NCI-H187 (cell line): Measurements from ENCODE around the gene IL34.

ENCODE experiments used
- DNase-seq, 2 experiments: peaks; one replicate each; lab custom pipeline; 2025; lab: John Stamatoyannopoulos, UW

Gene IL34

GRCh38 chr16:70678121-70678897, 31.9 kb downstream of the IL34 start:
- DNase-seq = no peak

DNA sequence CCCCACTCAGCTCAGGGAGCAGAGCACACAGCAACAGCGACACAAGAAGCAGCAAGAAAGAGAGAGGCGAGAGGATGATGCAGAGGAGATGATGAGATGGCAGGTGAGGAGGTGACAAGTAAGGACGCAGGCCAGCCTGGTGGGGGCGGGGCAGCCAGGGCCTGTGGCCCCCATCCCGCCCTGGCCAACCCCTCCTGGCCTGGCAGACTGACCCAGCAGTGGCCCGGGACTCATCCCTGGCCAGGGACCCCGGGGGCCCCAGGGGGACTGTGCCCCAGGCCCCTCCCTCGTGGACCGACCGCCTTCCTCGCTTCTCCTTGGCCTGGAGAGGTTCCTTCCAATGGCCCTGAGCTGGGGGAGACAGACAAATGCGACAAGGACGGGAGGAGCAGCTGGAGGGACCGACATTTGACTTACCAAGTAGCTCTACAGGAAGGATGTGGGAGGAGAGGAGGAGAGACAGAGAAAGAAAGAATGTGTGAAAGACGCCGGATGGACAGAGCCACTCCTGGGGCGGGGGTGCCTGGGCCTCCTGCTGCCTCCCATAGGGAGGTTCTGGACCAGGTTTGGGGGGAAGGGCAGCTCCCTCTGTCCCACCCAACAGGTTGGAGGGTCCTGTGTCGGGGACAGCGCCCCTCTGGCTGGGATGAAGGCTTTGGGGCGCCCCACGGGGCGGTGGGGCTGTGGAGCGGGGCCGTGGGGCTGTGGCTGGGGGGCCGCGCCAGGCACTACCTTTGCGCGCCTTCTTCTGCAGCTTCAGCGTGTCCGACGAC, 32.7 kb downstream of the IL34 start:
- no peak for DNase-seq

GRCh38 chr16:70679671-70680494, 33.5 kb downstream of the IL34 start:
- DNase-seq = no peak

DNA sequence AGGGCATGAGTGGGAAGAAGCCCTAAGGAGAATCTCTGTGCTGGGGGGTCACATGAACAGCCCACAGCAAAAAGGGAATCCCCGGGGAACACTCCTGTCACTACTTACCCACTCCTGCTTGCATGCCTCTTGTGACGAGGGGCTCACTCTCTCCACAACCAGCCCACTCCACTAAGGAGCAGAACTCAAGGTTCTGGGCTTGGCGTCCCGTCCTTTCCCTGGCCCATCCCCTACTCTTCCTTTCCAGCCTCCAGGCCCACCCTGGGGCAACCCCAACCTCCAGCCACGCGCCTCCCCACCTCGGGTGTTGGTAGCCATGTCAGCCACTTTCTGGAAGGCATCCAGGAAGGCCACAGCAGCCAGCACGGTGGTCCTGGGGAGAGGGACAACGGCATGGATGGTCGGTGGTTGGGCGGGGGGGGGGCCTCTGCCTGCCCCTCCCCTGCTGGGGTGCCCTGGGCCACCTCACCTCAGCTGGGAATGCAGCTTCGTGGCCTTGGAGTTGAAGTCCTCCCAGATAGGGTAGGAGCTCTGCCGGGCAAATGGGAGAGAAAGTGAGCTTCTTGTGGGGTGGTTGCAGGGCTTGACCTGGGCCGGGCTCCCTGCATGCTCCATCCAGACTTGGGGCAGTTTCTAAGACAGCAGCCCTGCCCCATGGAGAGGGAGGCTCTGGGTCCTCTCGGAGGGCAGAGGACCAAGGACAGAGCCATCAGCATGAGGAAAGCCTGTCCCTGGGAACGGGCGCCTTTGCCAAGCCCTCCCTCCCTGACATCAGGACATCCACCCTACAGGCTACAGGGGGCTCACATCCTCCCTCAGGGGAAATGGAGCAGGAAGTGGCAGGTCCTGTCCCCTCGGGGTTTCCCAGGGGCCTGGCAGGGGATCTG, 34.4 kb downstream of the IL34 start:
- no peak for DNase-seq

DNA sequence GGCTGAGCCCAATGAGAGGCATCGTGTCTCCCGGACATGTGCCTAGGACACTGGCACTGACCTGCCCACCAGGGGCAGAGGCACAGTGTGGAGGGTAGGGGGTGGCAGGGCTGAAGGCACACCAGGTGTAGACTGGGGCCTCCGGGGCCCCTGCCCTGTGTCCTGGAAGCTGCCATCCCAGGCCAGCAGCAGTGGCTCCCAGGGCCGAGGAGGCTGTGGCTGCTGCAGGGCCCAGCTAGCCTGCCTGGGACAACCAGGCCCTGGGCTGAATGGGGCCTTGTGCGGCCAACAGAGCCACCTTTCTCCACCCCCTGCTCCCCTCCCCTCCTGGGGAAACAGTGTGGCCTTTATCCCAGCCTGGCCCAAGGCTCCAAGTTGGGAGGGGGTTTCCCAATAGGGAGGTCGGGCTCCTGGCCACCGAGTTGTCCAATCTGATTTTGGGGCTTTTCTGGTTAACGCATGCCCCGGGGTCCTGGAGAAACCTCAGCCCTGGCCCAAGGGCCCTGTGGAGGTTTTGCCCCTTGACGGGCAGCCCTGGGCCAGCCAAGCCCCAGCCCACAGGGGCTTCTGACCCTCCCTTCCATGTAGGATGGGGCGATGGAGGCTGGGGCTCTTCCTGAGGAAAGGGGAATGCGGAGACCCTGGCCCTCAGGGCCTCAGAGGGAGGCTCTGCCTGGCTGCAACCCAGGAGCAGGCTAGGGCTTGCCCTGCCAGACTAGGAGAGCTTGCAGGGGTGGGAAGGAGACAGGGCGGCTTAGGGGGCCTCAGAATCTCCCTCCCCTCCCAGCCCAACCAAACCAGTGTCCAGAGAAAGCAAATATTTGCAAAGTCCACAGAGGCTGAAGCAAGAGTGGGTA, 35.3 kb downstream of the IL34 start:
- no peak for DNase-seq

- DNase-seq = no peak
Observed at GRCh38 chr16:70682239-70683145, 36.1 kb downstream of the IL34 start.

DNA sequence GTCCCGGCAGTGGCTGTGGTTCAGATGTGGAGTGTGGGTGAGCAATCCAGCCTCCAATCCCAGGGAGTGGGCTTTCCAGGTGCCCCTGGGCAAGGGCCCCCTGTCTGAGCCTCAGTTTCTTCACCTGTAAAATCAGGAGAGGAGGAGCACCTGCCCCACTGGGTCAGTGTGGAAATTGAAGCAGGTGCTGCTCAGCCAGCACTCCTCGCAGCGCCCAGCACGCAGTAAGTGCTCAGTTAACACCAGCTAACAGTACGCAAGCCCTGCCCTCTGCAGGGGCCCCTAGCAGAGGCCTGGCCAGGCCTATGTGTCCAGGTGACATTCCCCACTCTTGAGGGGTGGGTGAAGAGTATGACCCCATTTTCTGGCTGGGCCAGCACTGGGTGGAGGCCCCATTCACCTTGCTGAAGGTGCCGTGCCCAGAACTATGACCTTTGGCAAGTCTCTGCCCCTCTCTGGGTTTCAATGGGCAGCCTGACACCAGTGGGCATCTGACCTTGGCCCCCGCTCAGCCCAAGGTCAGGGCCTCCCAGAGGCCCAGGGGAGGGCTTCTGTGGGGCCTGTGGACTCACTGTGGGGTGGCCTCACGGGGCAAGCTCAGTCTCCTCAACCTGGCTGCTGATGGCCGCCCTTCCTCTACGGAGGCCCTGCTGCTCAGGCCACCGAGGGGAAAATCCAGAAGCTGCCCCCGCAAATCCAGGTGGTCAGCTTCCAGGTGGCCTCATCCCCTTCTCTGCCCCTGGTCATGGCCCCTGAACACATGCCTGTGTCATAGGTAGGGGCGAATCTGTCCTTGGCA, 37.0 kb downstream of the IL34 start:
- no peak for DNase-seq

DNA sequence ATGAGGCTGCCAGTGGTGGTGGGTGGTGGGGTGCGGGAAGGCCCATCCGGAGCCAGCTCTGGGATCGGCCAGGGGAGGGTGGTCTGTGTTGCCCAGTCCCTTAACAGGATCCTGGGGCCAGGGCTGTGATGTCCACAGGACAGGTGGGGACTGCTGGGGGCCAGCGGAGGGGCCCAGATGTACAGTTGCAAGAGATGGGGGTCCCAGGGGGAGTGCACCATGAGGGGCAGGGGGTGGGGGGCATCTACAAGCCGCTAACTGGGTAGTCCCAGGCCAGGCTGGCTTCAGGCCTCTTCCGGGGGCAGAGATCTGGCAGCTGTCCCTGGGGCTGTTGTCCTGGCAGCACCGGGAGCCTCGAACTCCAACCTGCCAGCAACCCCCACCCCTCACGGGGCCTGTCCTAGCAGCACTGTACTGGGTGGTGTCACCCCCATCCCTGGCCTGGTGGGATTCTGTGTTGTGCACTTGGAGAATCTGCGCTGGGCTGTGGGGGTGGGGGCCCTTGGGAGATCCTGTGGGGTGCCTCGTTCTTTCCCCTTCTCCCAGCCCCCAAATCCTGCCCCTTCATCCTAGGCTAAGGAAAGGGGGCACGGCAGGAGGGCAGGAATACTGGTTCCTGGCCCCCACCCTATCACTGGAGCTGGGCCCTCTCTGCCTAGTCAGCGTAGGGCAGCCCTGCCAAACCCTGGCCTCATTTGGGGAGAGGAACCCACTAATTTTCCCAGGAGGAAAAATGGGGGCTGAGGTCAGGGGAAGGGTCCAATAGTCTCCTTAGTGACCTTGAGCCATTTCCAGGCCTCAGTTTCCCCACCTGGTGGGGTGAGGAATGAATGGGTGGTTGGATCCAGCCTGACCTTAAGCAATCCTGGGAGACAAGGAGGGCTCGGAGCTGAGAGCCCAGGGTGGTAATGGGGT, 38.0 kb downstream of the IL34 start:
- DNase-seq = no peak

GRCh38 chr16:70685061-70685937, 38.9 kb downstream of the IL34 start:
- no peak for DNase-seq

DNA sequence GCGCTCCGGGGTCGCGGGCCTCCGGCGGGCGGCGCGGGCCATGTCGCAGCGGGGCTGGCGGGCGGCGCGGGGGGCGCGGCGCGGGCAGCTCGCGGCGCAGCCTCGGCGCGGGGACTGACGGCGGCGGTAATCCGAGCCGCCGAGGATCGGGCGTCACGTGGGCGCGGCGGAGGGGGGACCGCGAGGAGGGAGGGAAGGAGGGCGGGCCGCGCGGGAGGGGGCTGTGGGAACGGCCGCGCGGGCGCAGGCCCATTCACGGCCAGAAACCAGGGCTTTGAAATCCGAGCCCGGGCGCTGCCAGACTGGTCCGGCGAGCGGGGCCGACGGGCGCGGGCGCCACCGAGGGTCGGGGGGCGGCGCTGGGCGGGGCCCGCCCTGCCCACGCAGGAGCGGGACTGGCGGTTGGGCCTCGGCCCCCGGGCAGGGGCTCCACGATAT, 39.6 kb downstream of the IL34 start, which contains the start of gene MTSS2:
MTSS2 (minus strand) TSS at position 116 of the 438 bp plus-strand sequence. CDS start 262 bp downstream, outside the sequence.
- peak; percentile 34 to 76 for DNase-seq

- DNase-seq = no peak
Observed at GRCh38 chr16:70686376-70687101, 40.2 kb downstream of the IL34 start.

DNA sequence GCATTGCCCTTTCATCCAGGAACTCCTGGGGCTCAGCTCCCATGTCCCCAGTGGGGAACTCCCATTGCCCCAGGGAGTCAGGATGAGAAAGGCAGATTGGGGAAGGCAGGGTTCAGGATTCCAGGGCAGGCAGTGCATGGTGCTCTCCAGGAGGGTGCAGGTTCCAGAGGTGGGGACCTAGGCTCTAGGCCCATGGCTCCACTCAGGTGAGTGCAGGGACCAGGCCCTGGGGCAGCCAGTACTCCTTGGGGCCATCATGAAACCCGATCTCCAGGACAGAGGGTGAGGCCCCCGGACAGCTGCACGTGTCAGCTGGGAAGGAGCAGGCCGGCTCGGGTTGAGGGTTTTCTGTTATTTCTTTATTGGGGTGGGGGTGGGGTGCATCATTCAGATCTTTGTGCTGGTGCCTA, 40.7 kb downstream of the IL34 start:
- DNase-seq = no peak

- DNase-seq = no peak
Observed at GRCh38 chr16:70687671-70688245, 41.4 kb downstream of the IL34 start.

- no peak for DNase-seq
Observed at GRCh38 chr16:70688246-70688742, 41.9 kb downstream of the IL34 start.
